ENCODE data around the gene NDUFS2.

The NDUFS2 gene

DNA sequence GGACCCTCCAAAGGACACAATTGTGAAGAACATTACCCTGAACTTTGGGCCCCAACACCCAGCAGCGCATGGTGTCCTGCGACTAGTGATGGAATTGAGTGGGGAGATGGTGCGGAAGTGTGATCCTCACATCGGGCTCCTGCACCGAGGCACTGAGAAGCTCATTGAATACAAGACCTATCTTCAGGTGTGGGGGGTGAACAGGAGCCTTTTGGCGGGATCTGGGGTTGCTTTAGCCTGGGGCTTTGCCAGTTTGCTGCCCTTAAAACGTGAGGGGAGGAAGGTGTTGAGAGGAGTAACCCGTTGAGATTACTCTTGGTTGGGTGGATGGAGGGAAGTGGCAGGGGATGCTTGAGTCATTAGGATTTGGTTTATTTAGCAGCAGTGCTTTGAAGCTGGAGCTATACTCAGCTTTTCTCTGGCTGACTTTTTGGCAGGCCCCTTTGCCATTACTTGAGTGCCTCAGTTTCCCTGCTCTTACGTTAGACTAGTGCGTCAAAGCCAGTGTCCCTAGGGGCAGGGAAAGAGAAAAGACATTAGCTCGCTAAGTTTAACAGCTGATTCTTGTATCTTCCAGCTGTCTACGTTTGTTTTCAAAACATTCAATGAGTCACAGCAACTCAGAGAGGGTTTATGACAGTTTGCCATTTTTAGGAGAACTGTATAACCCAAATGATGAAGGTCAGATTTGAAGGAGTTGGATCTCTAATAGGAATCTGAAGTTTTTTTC, 4.4 kb downstream of the NDUFS2 start:
- Histone ChIP-seq H2BK12ac (ENCODE audit: low read length in 2 of 2) (no peak overlapping the region), H3K79me1 (replicated peaks; ENCODE audit: low read length, poor library complexity, severe bottlenecking) (peaks cover 26% of the 10 kb centered on the region), H4K8ac (ENCODE audit: low read length) (no peak overlapping the region), H3K23ac (ENCODE audit: low read length in 2 of 2) (no peak overlapping the region), H3K9ac (ENCODE audit: low read length) (peak overlapping the region; percentile 42), H2BK15ac (ENCODE audit: low read depth, poor library complexity, severe bottlenecking) (no peak overlapping the region), H4K91ac (ENCODE audit: low read length) (no peak overlapping the region), H3K9me3 (ENCODE audit: control insufficient read depth, low read length) (no peaks in the 10 kb centered on the region), H3K4ac (ENCODE audit: low read depth in 1 of 2, low read length in 2 of 2) (no peak overlapping the region), H3K4me3 (ENCODE audit: insufficient read depth in 1 of 2, low read depth in 1 of 2, low read length in 2 of 2) (no peak overlapping the region), H3K14ac (ENCODE audit: low read length in 2 of 2) (no peak overlapping the region), H3K27me3 (ENCODE audit: control insufficient read depth in 1 of 2, insufficient read depth in 1 of 2, low read length in 2 of 2) (no peaks in the 10 kb centered on the region), H3K4me2 (ENCODE audit: low read length, poor library complexity, severe bottlenecking) (no peak overlapping the region), H3K18ac (ENCODE audit: low read depth in 1 of 2, low read length in 2 of 2) (no peak overlapping the region), H3K36me3 (ENCODE audit: control insufficient read depth in 1 of 2, insufficient read depth in 2 of 2, low read depth in 1 of 2, low read length in 2 of 2) (peaks cover 34 to 61% of the 10 kb centered on the region in 2 experiments), H3K27ac (ENCODE audit: low read length, poor library complexity, severe bottlenecking) (no peak overlapping the region), H2AFZ (ENCODE audit: low read depth, low read length) (no peak overlapping the region), H2BK5ac (ENCODE audit: low read depth, low read length, poor library complexity, severe bottlenecking) (no peak overlapping the region), H3K4me1 (ENCODE audit: control insufficient read depth, insufficient read depth, low read depth, low read length) (peaks cover 9% of the 10 kb centered on the region), H2BK120ac (ENCODE audit: low read depth, low read length) (no peak overlapping the region), H2AK5ac (ENCODE audit: low read length, severe bottlenecking) (no peak overlapping the region)
- peak; percentile 84 for DNase-seq
- 77% methylated on average over 12 of the region's 12 CpGs for WGBS

DNA sequence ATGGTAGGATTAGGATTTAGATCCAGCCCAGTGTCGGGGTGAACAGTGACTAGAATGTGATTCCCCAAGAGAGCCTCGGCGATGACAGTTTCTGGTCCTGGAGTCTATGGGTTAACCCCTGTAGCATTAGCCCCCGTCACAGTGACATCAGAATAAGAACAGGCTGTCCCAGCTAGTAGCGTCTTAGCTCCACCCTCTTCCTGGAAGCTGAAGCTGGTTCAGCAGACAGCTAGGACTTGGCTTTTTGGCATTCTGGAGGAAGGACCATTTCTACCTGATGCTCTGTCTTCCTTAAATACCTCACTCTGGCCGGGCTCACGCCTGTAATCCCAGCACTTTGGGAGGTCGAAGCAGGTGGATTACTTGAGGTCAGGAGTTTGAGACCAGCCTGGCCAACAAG, 5.0 kb downstream of the NDUFS2 start:
- Histone ChIP-seq H3K36me3 (ENCODE audit: control insufficient read depth in 1 of 2, insufficient read depth in 2 of 2, low read depth in 1 of 2, low read length in 2 of 2) (peaks cover 39 to 67% of the 10 kb centered on the region in 2 experiments), H2AFZ (ENCODE audit: low read depth, low read length) (no peak overlapping the region), H3K14ac (ENCODE audit: low read length in 2 of 2) (no peak overlapping the region), H3K79me1 (replicated peaks; ENCODE audit: low read length, poor library complexity, severe bottlenecking) (peaks cover 27% of the 10 kb centered on the region), H3K9ac (ENCODE audit: low read length) (peak overlapping the region; percentile 42), H4K8ac (ENCODE audit: low read length) (no peak overlapping the region), H2BK12ac (ENCODE audit: low read length in 2 of 2) (no peak overlapping the region), H2BK120ac (ENCODE audit: low read depth, low read length) (no peak overlapping the region), H3K27ac (ENCODE audit: low read length, poor library complexity, severe bottlenecking) (no peak overlapping the region), H3K27me3 (ENCODE audit: control insufficient read depth in 1 of 2, insufficient read depth in 1 of 2, low read length in 2 of 2) (no peaks in the 10 kb centered on the region), H3K4ac (ENCODE audit: low read depth in 1 of 2, low read length in 2 of 2) (no peak overlapping the region), H2AK5ac (ENCODE audit: low read length, severe bottlenecking) (no peak overlapping the region), H2BK5ac (ENCODE audit: low read depth, low read length, poor library complexity, severe bottlenecking) (no peak overlapping the region), H3K4me3 (ENCODE audit: insufficient read depth in 1 of 2, low read depth in 1 of 2, low read length in 2 of 2) (no peak overlapping the region), H3K4me1 (ENCODE audit: control insufficient read depth, insufficient read depth, low read depth, low read length) (peaks cover 7% of the 10 kb centered on the region), H3K23ac (ENCODE audit: low read length in 2 of 2) (no peak overlapping the region), H4K91ac (ENCODE audit: low read length) (no peak overlapping the region), H3K4me2 (ENCODE audit: low read length, poor library complexity, severe bottlenecking) (no peak overlapping the region), H2BK15ac (ENCODE audit: low read depth, poor library complexity, severe bottlenecking) (no peak overlapping the region), H3K18ac (ENCODE audit: low read depth in 1 of 2, low read length in 2 of 2) (no peak overlapping the region), H3K9me3 (ENCODE audit: control insufficient read depth, low read length) (no peaks in the 10 kb centered on the region)
- WGBS, result 71% methylated on average over 8 of the region's 8 CpGs
- peak; percentile 93 for DNase-seq

DNA sequence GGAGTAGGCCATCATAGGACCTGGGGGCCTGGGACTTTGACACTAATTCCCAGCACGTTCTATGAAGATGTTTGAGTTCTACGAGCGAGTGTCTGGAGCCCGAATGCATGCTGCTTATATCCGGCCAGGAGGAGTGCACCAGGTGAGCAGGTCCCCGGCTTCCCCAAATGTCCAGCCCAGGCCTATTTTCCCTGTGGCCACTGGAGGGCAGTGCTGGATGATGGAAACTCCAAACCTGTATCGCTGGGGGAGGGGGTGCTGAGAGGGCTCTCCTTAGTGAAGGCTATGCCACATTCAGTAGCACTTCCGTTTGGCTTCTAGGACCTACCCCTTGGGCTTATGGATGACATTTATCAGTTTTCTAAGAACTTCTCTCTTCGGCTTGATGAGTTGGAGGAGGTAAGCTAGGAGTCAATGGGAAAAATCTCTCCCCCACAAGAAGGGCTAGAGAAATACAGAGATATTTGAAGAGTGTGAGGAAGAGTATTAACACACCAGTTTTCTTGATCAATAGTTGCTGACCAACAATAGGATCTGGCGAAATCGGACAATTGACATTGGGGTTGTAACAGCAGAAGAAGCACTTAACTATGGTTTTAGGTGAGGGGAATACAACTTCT, 7.7 kb downstream of the NDUFS2 start:
- Histone ChIP-seq H3K9ac (ENCODE audit: low read length) (no peak overlapping the region), H3K27me3 (ENCODE audit: control insufficient read depth in 1 of 2, insufficient read depth in 1 of 2, low read length in 2 of 2) (no peaks in the 10 kb centered on the region), H2BK15ac (ENCODE audit: low read depth, poor library complexity, severe bottlenecking) (no peak overlapping the region), H2BK5ac (ENCODE audit: low read depth, low read length, poor library complexity, severe bottlenecking) (no peak overlapping the region), H3K79me1 (replicated peaks; ENCODE audit: low read length, poor library complexity, severe bottlenecking) (peaks cover 20% of the 10 kb centered on the region), H3K4me2 (ENCODE audit: low read length, poor library complexity, severe bottlenecking) (no peak overlapping the region), H3K4me3 (ENCODE audit: insufficient read depth in 1 of 2, low read depth in 1 of 2, low read length in 2 of 2) (no peak overlapping the region), H3K4me1 (ENCODE audit: control insufficient read depth, insufficient read depth, low read depth, low read length) (peaks cover 3% of the 10 kb centered on the region), H3K36me3 (ENCODE audit: control insufficient read depth in 1 of 2, insufficient read depth in 2 of 2, low read depth in 1 of 2, low read length in 2 of 2) (peaks cover 56 to 80% of the 10 kb centered on the region in 2 experiments), H3K9me3 (ENCODE audit: control insufficient read depth, low read length) (no peaks in the 10 kb centered on the region), H3K14ac (ENCODE audit: low read length in 2 of 2) (no peak overlapping the region), H2BK12ac (ENCODE audit: low read length in 2 of 2) (no peak overlapping the region), H2BK120ac (ENCODE audit: low read depth, low read length) (no peak overlapping the region), H3K23ac (ENCODE audit: low read length in 2 of 2) (no peak overlapping the region), H4K8ac (ENCODE audit: low read length) (no peak overlapping the region), H3K4ac (ENCODE audit: low read depth in 1 of 2, low read length in 2 of 2) (no peak overlapping the region), H3K27ac (ENCODE audit: low read length, poor library complexity, severe bottlenecking) (no peak overlapping the region), H4K91ac (ENCODE audit: low read length) (no peak overlapping the region), H2AK5ac (ENCODE audit: low read length, severe bottlenecking) (no peak overlapping the region), H2AFZ (ENCODE audit: low read depth, low read length) (no peak overlapping the region), H3K18ac (ENCODE audit: low read depth in 1 of 2, low read length in 2 of 2) (no peak overlapping the region)
- WGBS, result 63% methylated on average over 11 of the region's 11 CpGs
- DNase-seq, result peak; percentile 81

DNA sequence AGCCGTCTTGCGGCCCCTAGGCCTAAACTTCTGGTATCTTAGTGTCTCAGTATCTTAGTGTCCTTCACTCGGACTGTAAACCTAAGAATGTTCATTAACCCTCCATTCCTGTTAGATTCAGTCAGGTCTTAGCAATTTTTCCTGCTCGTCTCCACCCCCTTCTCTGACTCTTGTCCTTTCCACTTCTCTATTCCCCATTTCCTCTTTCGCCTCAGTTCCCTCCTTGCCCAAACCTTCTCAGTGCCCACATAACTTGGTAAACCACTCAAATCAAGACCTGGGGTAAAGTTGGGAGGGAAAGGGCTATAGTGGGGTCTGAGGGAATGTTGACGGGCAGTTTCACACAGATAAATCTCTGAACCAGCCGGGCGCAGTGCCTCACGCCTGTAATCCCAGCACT, 12.2 kb downstream of the NDUFS2 start:
- Histone ChIP-seq H3K27ac (ENCODE audit: low read length, poor library complexity, severe bottlenecking) (no peak overlapping the region), H3K79me1 (replicated peaks; ENCODE audit: low read length, poor library complexity, severe bottlenecking) (peaks cover 12% of the 10 kb centered on the region), H3K23ac (ENCODE audit: low read length in 2 of 2) (no peak overlapping the region), H2BK15ac (ENCODE audit: low read depth, poor library complexity, severe bottlenecking) (no peak overlapping the region), H3K4me1 (ENCODE audit: control insufficient read depth, insufficient read depth, low read depth, low read length) (peaks cover 3% of the 10 kb centered on the region), H4K8ac (ENCODE audit: low read length) (no peak overlapping the region), H3K18ac (ENCODE audit: low read depth in 1 of 2, low read length in 2 of 2) (no peak overlapping the region), H3K14ac (ENCODE audit: low read length in 2 of 2) (no peak overlapping the region), H3K9ac (ENCODE audit: low read length) (no peak overlapping the region), H3K4ac (ENCODE audit: low read depth in 1 of 2, low read length in 2 of 2) (no peak overlapping the region), H2AK5ac (ENCODE audit: low read length, severe bottlenecking) (no peak overlapping the region), H3K27me3 (ENCODE audit: control insufficient read depth in 1 of 2, insufficient read depth in 1 of 2, low read length in 2 of 2) (no peaks in the 10 kb centered on the region), H3K4me2 (ENCODE audit: low read length, poor library complexity, severe bottlenecking) (no peak overlapping the region), H2AFZ (ENCODE audit: low read depth, low read length) (no peak overlapping the region), H2BK12ac (ENCODE audit: low read length in 2 of 2) (no peak overlapping the region), H3K4me3 (ENCODE audit: insufficient read depth in 1 of 2, low read depth in 1 of 2, low read length in 2 of 2) (no peak overlapping the region), H4K91ac (ENCODE audit: low read length) (no peak overlapping the region), H2BK5ac (ENCODE audit: low read depth, low read length, poor library complexity, severe bottlenecking) (no peak overlapping the region), H2BK120ac (ENCODE audit: low read depth, low read length) (no peak overlapping the region), H3K9me3 (ENCODE audit: control insufficient read depth, low read length) (no peaks in the 10 kb centered on the region), H3K36me3 (ENCODE audit: control insufficient read depth in 1 of 2, insufficient read depth in 2 of 2, low read depth in 1 of 2, low read length in 2 of 2) (peaks cover 49 to 58% of the 10 kb centered on the region in 2 experiments)
- WGBS, result 98% methylated on average over 8 of the region's 9 CpGs
- no peak for DNase-seq
